CD4-positive, alpha-beta T cell treated with Interleukin-6 for 4 hours (primary cell): ENCODE data around the gene CDKN2A.

Experiments
- DNase-seq: peaks from one replicate; pipeline ENCODE4 v3.0.0-alpha.2; 2020; ENCODE audit warnings: mixed read lengths

Gene CDKN2A

DNA sequence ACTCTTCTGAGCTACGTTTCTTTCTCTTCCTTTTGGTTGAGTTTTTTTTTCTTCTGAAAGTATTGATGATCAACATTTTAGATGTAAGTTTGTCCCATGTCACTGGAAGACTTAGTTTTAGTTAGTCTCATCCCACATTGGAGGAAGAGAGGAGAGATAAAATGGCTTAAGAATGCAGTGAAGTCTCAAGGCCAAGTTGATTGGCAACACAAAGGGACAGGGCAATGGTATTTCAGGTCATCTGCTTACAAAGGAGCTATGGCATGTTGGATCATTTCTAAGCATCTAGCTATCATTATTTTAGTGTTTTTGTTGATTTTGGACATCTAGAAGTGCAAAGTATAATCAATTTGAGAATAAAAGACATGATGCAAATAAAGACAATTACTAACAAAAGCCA, 58.6 kb downstream of the CDKN2A start:
- DNase-seq = no peak

- DNase-seq = no peak
Observed at GRCh38 chr9:21933865-21934264, 60.3 kb downstream of the CDKN2A start.

DNA sequence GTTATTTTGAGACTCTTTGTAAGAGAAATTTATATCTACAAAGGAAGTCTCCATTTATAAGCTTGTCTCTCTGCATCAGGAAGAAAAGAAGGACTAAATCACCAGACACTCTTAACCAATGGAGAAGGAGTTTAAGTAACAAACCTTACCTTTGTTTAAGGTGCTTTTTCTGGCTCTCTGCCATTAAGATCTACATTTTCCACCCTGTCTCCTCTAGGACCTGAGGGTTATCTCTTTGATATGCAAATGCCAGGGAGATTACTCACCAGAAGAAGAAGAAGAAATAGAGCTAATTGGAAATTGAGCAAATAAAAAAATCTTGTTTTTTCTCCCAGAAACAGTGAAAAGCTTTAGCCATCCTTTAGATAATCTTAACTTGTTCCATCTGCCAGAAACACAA, 60.9 kb downstream of the CDKN2A start:
- no peak for DNase-seq

- DNase-seq = no peak
Observed at GRCh38 chr9:21931428-21931827, 62.8 kb downstream of the CDKN2A start.

DNA sequence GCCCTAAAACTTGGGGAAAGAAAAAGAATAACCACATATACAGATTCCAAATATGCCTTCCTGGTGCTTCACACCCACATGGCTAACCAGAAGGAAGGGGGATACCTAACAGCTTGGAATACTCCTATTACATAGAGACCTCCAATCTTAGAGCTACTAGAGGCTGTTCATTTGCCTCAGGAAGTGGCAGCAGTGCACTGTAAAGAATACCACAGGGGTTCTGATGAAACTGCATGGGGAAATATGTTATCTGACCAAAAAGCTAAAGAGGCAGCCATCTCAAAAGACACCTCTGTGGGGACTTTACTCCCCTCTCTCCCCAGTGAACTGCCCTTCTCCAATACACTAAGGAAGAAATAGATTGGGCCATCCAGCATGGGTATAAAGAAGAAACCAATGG, 66.4 kb downstream of the CDKN2A start:
- DNase-seq = no peak

GRCh38 chr9:21923694-21924093, 70.5 kb downstream of the CDKN2A start:
- no peak for DNase-seq

GRCh38 chr9:21919377-21920362, 74.5 kb downstream of the CDKN2A start:
- DNase-seq = peak; percentile 50
